ENCODE data around the gene CCDC154. TPM values are rescaled to one million over a fixed set of nuclear protein-coding genes. Genes with fewer than 3 reads are reported as not detected.
A peak's percentile ranks its signal among the peaks of the same experiment; 100 is the strongest.

CCDC154 gene
- total and polyA plus RNA-seq, 2 donors from 2014 or later = 1.8 to 2.8 TPM

GRCh38 chr16:1466968-1467521 is 22.7 kb upstream of the CCDC154 start:
- Histone ChIP-seq H3K9ac (ENCODE audit: low read length in 3 of 3) (no peak overlapping the region), H3K4me1 (ENCODE audit: control insufficient read depth in 2 of 3, insufficient read depth in 2 of 3, low read depth in 1 of 3, low read length in 3 of 3) (peaks cover 0 to 16% (median 0%) of the 10 kb centered on the region in 3 donors), H3K9me3 (ENCODE audit: control insufficient read depth in 2 of 3, insufficient read depth in 1 of 3, low read length in 3 of 3) (no peaks in the 10 kb centered on the region), H3K27me3 (ENCODE audit: control insufficient read depth, insufficient read depth, low read length) (no peaks in the 10 kb centered on the region), H3K27ac (ENCODE audit: low read depth in 2 of 2, low read length in 2 of 2) (no peak overlapping the region), H3K4me3 (ENCODE audit: low read length in 3 of 3) (no peak overlapping the region), H3K36me3 (ENCODE audit: control insufficient read depth in 2 of 3, insufficient read depth in 3 of 3, low read length in 3 of 3) (peaks cover 0 to 3% (median 2%) of the 10 kb centered on the region in 3 donors)
- intact Hi-C loops (cut with DNase I) = no loop called here
- no peak for TF ChIP-seq CTCF (IDR thresholded peaks at IDR 0.05; ENCODE audit: borderline replicate concordance, extremely low read depth, insufficient read depth)
- peak in 1 of 5 donors; percentile 82 for DNase-seq
- FAIRE-seq = no peak

- no peak overlapping the region for H3K4me3 ChIP-seq (ENCODE audit: low read length in 3 of 3)
- no peak overlapping the region for H3K9ac ChIP-seq (ENCODE audit: low read length in 3 of 3)
- H3K9me3 ChIP-seq (ENCODE audit: control insufficient read depth in 2 of 3, insufficient read depth in 1 of 3, low read length in 3 of 3) = no peaks in the 10 kb centered on the region
- no peak for TF ChIP-seq CTCF (IDR thresholded peaks at IDR 0.05; ENCODE audit: borderline replicate concordance, extremely low read depth, insufficient read depth)
- DNase-seq (no peak), FAIRE-seq (no peak)
- H3K4me1 ChIP-seq (ENCODE audit: control insufficient read depth in 2 of 3, insufficient read depth in 2 of 3, low read depth in 1 of 3, low read length in 3 of 3) = peaks cover 0 to 8% (median 0%) of the 10 kb centered on the region in 3 donors
- intact Hi-C loops (cut with DNase I) = no loop called here
- H3K27ac ChIP-seq (ENCODE audit: low read depth in 2 of 2, low read length in 2 of 2) = no peak overlapping the region
- H3K27me3 ChIP-seq (ENCODE audit: control insufficient read depth, insufficient read depth, low read length) = no peaks in the 10 kb centered on the region
- H3K36me3 ChIP-seq (ENCODE audit: control insufficient read depth in 2 of 3, insufficient read depth in 3 of 3, low read length in 3 of 3) = peaks cover 0 to 3% (median 2%) of the 10 kb centered on the region in 3 donors
Observed at GRCh38 chr16:1466054-1466453, 21.7 kb upstream of the CCDC154 start.

- H3K4me3 ChIP-seq (ENCODE audit: low read length in 3 of 3) = no peak overlapping the region
- no peaks in the 10 kb centered on the region for H3K9me3 ChIP-seq (ENCODE audit: control insufficient read depth in 2 of 3, insufficient read depth in 1 of 3, low read length in 3 of 3)
- H3K36me3 ChIP-seq (ENCODE audit: control insufficient read depth in 2 of 3, insufficient read depth in 3 of 3, low read length in 3 of 3) = peaks cover 0 to 3% (median 2%) of the 10 kb centered on the region in 3 donors
- DNase-seq (no peak), FAIRE-seq (no peak)
- H3K4me1 ChIP-seq (ENCODE audit: control insufficient read depth in 2 of 3, insufficient read depth in 2 of 3, low read depth in 1 of 3, low read length in 3 of 3) = peaks cover 0 to 3% (median 0%) of the 10 kb centered on the region in 3 donors
- no peak overlapping the region for H3K27ac ChIP-seq (ENCODE audit: low read depth in 2 of 2, low read length in 2 of 2)
- TF ChIP-seq CTCF (IDR thresholded peaks at IDR 0.05; ENCODE audit: borderline replicate concordance, extremely low read depth, insufficient read depth) = no peak
- H3K9ac ChIP-seq (ENCODE audit: low read length in 3 of 3) = no peak overlapping the region
- intact Hi-C loops (cut with DNase I) = no loop called here
- no peaks in the 10 kb centered on the region for H3K27me3 ChIP-seq (ENCODE audit: control insufficient read depth, insufficient read depth, low read length)
Observed at GRCh38 chr16:1465567-1465915, 21.2 kb upstream of the CCDC154 start.

Data from kidney (tissue), 14 donors.